ENCODE measurements around the gene CISH. TPM values are rescaled to one million over a fixed set of nuclear protein-coding genes. Genes with fewer than 3 reads are reported as not detected.

Gene CISH
- total RNA-seq, 1 experiment from 2014 or later = 2.7 TPM

DNA sequence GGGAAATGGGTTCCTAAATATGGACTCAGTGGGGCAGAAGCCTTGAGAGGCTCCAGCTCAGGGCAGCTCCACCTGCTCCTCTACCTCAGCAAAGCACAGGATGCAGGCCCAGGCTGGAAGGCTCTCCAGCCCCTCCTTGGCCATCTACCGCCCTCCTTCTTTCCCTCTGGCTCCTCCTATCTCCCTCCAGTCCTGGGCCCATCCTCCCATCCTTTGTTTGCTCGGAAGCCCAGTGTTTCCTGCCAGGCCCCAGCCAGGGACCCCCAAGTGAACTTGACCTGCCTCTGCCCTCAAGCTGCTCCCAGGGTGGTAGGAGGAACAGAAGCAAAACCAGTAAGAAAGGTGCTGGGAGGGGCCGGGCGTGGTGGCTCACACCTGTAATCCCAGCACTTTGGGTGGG is 25.4 kb upstream of the CISH start:
- Histone ChIP-seq H4K20me1 (ENCODE audit: insufficient read depth) (peaks cover 6% of the 10 kb centered on the region; the same call in 1 of the 2 replicates), H3K79me2 (ENCODE audit: low read depth) (peaks cover 27% of the 10 kb centered on the region; the same call in 1 of the 2 replicates), H3K4me1 (replicated peaks; ENCODE audit: insufficient read depth) (peaks cover 19% of the 10 kb centered on the region), H3K27me3 (ENCODE audit: insufficient read depth, low read depth) (no peaks in the 10 kb centered on the region), H3K4me3 (no peak overlapping the region), H3K36me3 (ENCODE audit: low read depth) (no peaks in the 10 kb centered on the region), H3K4me2 (no peak overlapping the region), H2AFZ (no peak overlapping the region), H3K9me2 (ENCODE audit: insufficient read depth) (no peaks in the 10 kb centered on the region), H3K27ac (no peak overlapping the region), H3K9me3 (ENCODE audit: insufficient read depth, low read depth) (no peaks in the 10 kb centered on the region), H3F3A (ENCODE audit: insufficient read depth, low read depth) (peaks cover 9% of the 10 kb centered on the region; the same call in 1 of the 2 replicates)
- POLR2A ChIA-PET (ENCODE audit: unreplicated experiment) = no interaction called here
- TF ChIP-seq EZH2 (IDR thresholded peaks at IDR 0.05; ENCODE audit: low read depth) = no peak
- no peak for TF ChIP-seq CTCF (conservative IDR thresholded peaks at IDR 0.05)
- intact Hi-C loops (cut with micrococcal nuclease; ENCODE audit: unreplicated experiment) = no loop called here
- no peak for DNase-seq
- CTCF ChIA-PET = no interaction called here
- BruUV-seq (replicated peaks) = no TSS peak

DNA sequence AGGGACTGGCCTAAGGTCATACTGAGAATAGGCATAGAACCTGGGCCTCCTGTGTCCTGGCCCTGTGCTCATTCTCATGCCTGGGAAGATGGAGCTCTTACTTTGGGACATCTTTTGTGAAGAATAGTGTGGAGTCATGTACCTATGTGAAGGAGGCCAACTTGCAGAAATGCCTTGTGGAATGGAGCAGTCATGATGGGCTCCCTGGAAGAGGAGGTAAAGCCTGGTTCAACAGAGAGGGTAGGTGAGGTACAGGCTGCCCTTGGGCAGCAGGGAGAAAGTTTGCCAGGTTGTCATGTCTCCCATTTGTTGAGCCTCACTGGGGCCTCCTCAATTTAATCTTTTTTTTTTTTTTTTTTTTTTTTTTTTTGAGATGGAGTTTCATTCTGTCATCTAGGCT is 23.5 kb upstream of the CISH start:
- no peak overlapping the region for H3K4me2 ChIP-seq
- H3K27ac ChIP-seq = no peak overlapping the region
- CTCF ChIA-PET = no interaction called here
- no peak for DNase-seq
- peaks cover 17% of the 10 kb centered on the region; the same call in 1 of the 2 replicates for H3F3A ChIP-seq (ENCODE audit: insufficient read depth, low read depth)
- H4K20me1 ChIP-seq (ENCODE audit: insufficient read depth) = peaks cover 6% of the 10 kb centered on the region; the same call in 1 of the 2 replicates
- POLR2A ChIA-PET (ENCODE audit: unreplicated experiment) = no interaction called here
- H3K36me3 ChIP-seq (ENCODE audit: low read depth) = no peaks in the 10 kb centered on the region
- peaks cover 45% of the 10 kb centered on the region for H3K79me2 ChIP-seq (ENCODE audit: low read depth)
- intact Hi-C loops (cut with micrococcal nuclease; ENCODE audit: unreplicated experiment) = no loop called here
- H3K9me3 ChIP-seq (ENCODE audit: insufficient read depth, low read depth) = no peaks in the 10 kb centered on the region
- peaks cover 38% of the 10 kb centered on the region for H3K4me1 ChIP-seq (replicated peaks; ENCODE audit: insufficient read depth)
- no peak overlapping the region for H3K4me3 ChIP-seq
- no peaks in the 10 kb centered on the region for H3K27me3 ChIP-seq (ENCODE audit: insufficient read depth, low read depth)
- H2AFZ ChIP-seq = no peak overlapping the region
- BruUV-seq (replicated peaks) = no TSS peak
- TF ChIP-seq CTCF (conservative IDR thresholded peaks at IDR 0.05) = no peak
- no peak for TF ChIP-seq EZH2 (IDR thresholded peaks at IDR 0.05; ENCODE audit: low read depth)
- no peaks in the 10 kb centered on the region for H3K9me2 ChIP-seq (ENCODE audit: insufficient read depth)

DNA sequence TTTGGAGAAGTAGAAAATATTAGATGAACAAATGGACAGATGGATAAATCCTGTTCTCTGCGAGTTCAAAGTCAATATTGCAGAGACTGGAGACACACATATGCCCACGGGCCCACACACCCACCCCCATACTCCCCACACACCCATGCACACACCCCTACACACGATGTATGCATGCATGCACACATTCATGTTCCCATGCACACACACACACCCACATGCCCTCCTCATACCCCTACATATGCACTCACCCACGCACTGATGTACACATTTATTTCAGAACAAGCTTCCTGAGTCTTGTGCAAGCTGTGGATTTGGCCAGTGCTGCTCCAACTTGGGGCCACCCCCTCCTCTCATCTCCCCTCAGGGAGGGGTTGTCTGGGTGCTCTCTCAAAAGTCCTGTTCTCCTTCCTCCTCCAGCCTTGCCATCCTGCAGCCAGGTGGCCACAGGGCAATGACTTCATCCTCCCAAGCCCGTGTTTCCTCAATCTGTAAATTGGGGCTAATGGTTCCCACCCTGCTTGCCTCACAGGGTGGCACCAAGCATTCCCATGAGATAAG is 21.7 kb upstream of the CISH start:
- ChIA-PET POLR2A (ENCODE audit: unreplicated experiment) (no interaction called here), CTCF (no interaction called here)
- H3K27ac ChIP-seq = no peak overlapping the region

More for the DNA sequence above, 21.7 kb upstream of the CISH start:
- H3K79me2 ChIP-seq (ENCODE audit: low read depth) = peaks cover 63% of the 10 kb centered on the region
- no peaks in the 10 kb centered on the region for H3K36me3 ChIP-seq (ENCODE audit: low read depth)
- peaks cover 17% of the 10 kb centered on the region; the same call in 1 of the 2 replicates for H3F3A ChIP-seq (ENCODE audit: insufficient read depth, low read depth)
- BruUV-seq (replicated peaks) = no TSS peak
- no peaks in the 10 kb centered on the region for H3K27me3 ChIP-seq (ENCODE audit: insufficient read depth, low read depth)
- H3K4me1 ChIP-seq (replicated peaks; ENCODE audit: insufficient read depth) = peaks cover 48% of the 10 kb centered on the region
- peak in 1 of 2 experiments; percentile 62 for DNase-seq
- intact Hi-C loops (cut with micrococcal nuclease; ENCODE audit: unreplicated experiment) = no loop called here
- H4K20me1 ChIP-seq (ENCODE audit: insufficient read depth) = no peaks in the 10 kb centered on the region
- no peak overlapping the region for H2AFZ ChIP-seq
- H3K4me2 ChIP-seq = 0 out of 2 replicates have a peak overlapping the region, but pooled peaks have one; percentile 51
- TF ChIP-seq CTCF (conservative IDR thresholded peaks at IDR 0.05) (no peak), EZH2 (IDR thresholded peaks at IDR 0.05; ENCODE audit: low read depth) (no peak)
- H3K9me2 ChIP-seq (ENCODE audit: insufficient read depth) = no peaks in the 10 kb centered on the region
- H3K4me3 ChIP-seq = no peak overlapping the region
- H3K9me3 ChIP-seq (ENCODE audit: insufficient read depth, low read depth) = no peaks in the 10 kb centered on the region
